GM18526 (cell line): ENCODE data around the gene XIRP1.

Experiments used
- POLR2A ChIP-seq: IDR thresholded peaks from 3 replicates; pipeline ENCODE4 v1.6.1; 2011; ENCODE audit not compliant: insufficient read length; ENCODE audit errors: extremely low read depth

XIRP1 gene

GRCh38 chr3:39192490-39193092 is at the start of gene XIRP1:
TSS of gene XIRP1 (minus strand) at chr3:39192595. CDS start at chr3:39189445, 3,150 bp downstream.
- no peak for TF ChIP-seq POLR2A

DNA sequence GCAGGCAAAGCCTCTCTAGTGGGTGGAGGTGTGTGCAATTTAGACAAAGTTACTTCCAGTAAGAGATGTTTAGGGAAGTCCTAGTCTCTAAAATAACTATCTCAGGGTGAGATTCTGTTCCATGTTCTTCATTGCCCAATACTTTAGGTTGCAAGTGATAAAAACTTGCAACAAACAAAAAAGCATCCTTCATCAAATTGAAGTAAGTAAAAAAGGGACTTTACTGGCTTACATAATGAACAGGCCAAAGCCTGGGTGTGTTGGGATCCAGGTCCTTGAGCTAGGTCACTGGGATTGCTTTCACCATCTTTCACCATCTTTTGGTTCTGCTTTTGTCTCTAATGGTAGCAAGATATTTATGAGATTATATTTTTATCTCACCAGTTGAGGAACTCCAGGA is 49.2 kb upstream of the XIRP1 start:
- TF ChIP-seq POLR2A: no peak

DNA sequence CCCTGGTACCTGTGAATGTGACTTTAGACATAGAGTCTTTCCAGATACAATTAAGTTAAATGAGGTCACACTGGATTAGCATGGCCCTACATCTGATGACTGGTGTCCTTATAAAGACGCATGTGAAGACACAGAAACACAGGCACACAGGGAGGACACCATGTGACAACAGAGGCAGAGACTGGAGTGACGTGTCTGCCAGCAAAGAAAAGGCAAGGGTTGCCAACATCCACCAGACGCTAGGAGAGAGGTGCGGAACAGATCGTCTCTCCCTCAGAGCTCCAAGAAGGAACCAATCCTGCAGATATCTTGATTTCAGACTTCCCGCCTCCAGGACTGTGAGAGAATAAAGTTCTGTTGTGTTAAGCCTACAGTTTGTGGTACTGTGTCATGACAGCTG is 44.6 kb upstream of the XIRP1 start:
- TF ChIP-seq POLR2A: no peak

DNA sequence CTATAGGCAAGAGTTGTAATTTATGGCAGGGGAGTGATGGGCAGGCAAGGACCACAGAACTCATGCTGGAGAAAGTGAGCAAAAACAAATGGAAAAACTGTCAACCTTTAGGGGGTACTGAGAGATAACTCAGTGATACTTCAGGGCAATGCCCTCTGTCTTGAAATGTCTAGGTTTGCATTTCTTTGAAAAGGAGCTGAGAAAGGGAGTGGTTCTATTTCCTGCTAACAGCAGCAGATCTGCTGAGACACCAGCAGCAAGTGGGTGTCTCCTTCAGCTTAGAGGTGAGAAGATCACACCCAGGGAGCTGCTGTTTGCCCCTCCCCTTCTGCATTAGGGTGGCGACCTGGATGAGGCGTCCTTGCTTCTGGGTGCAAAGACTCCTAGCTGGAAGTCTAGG is 42.3 kb upstream of the XIRP1 start:
- no peak for TF ChIP-seq POLR2A

DNA sequence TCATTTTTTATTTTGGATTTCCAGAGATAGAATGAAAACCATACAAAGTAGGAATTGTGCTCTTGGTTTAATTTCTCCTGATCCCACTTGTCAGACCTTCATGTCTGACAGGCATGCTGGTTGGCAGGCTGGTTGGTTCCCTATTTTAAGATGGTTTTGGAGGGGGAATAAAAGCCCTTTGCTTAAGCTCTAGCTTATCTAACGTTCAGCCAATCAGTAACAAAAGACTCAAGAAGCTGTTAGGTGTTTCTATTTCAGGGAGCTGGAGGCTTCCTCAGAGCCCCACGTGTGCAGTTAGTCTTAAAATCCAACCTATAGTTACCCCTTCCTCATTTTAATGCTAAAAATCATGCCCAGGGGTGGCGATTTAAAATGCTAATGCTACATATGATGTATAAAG is 40.5 kb upstream of the XIRP1 start:
- no peak for TF ChIP-seq POLR2A

DNA sequence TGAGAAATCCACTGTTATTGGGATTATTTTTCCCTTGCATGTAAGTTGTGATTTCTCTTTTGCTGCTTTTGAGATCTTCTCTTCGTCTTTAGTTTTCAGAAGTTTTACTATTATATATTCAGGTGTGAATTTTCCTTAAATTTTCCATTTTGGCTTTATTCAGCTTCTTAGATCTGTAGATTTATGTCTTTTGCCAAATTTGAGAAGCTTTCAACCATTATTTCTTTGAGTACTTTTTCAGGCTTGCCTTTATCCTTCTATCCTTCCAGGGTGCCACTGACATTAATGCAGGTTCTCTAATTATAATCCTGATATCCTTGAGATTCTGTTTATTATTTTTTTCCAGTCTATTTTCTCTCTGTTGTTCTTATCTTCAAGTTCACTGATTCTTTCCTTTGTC is 38.1 kb upstream of the XIRP1 start:
- TF ChIP-seq POLR2A: no peak

DNA sequence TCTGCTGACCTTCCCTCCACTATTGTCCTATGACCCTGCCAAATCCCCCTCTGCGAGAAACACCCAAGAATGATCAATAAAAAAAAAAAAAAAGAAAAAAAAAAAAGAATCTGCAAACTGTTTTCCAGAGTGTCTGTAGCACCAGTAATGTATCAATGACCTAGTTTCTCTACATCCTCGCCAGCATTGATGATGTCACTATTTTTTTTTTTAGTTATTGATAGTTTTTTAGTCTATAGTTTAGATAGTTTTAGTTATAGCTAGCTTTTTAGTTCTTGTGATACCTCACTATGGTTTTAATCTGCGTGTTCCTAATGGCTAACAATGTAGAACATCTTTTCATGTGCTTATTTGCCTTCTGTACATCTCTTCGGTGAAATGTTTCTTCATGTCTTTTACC is 36.1 kb upstream of the XIRP1 start:
- no peak for TF ChIP-seq POLR2A

- no peak for TF ChIP-seq POLR2A
Observed at GRCh38 chr3:39226106-39226741, 33.8 kb upstream of the XIRP1 start.

- no peak for TF ChIP-seq POLR2A
Observed at GRCh38 chr3:39224288-39224687, 31.9 kb upstream of the XIRP1 start.

DNA sequence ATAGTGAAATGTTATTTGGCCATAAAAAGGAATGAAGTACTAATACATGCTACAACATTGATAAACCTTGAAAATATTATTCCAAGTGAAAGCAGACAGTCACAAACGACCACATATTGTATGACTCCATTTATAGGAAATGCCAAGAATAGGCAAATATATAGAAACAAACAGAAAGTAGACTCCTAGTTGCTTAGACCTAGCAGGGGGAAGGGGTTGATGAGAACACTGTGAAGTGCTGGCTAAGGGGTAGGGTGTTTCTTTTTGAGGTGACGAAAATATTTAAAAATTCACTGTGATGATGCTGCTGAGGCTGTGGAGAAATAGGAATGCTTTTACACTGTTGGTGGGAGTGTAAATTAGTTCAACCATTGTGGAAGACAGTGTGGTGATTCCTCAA is 30.5 kb upstream of the XIRP1 start:
- TF ChIP-seq POLR2A: no peak

- TF ChIP-seq POLR2A: no peak
Observed at GRCh38 chr3:39222462-39222861, 30.1 kb upstream of the XIRP1 start.

- no peak for TF ChIP-seq POLR2A
Observed at GRCh38 chr3:39221141-39221530, 28.7 kb upstream of the XIRP1 start.

DNA sequence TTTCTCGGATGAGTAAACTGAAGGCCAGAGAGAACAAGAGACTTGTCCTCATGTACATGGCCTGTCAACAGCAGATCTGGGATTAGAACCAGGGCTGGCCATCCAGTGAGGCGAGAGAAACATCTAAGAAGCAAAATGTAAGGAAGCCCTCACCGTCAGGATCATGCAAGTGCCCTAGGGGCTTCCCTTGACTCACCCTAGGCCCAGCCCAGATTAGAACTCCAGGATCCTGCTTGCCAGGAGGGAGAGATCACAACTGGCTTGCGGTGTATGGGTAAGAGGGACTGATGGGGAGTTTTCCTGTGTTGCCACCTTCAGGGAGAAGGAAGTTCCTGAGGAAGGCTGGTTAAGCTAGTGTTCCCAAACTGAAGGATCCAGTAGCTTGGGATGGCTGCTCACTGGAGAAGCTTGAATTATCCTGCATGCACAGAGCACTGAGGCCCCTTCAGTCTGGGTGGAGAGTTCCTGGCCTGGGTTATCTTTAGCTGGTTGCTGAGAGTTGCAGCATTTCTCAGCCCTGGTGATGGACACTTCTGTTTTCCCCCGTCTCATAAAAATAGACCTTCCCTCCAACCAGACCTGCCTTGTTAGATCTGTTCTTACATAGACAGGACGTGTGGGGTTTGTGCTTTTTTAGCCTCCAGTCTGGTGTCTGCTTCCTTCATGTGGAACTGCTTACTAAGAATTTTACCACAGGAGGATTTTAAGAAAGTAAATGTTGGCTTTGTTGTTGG is 28.2 kb upstream of the XIRP1 start:
- TF ChIP-seq POLR2A: no peak

DNA sequence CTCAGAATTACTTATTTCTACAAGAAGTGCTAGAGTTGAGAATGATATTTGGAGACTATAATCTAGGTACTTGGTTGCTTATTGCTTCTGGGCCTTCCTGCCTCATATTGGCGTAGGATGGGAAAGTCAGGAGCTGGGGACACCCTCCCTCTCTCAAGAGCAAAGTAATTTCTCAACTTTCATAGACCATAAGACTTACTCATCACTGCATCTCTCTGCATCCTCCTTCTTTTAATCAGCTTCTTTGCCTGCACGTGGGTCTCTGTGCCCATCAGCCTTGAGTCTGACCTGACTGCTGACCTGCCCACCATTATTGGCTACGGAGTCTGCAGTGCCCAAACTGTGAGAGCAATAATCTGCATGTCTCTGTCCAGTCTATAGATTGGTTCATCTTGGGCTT is 27.3 kb upstream of the XIRP1 start:
- no peak for TF ChIP-seq POLR2A

GRCh38 chr3:39216176-39216790 is 23.9 kb upstream of the XIRP1 start:
- no peak for TF ChIP-seq POLR2A

DNA sequence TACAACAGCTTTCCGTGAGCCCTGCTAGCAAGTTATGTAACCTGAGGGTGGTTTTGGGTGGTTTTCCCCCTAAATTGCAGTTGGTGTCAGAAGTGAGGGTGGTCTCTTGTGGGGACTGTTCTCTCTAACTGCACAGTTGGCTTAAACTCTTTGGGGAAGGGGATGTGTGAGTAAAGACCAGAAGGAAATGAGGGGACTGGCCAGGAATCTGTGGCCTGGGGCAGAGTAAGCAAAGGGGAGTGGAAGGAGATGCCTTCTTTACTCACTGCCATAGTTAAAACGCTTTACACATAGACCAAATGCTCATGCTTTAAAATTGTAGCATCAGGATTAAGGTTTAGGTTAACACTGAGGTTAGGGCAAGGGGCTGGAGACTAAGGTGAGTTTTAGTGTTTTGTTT is 21.2 kb upstream of the XIRP1 start:
- no peak for TF ChIP-seq POLR2A
